Stimulated activated CD4-positive, alpha-beta T cell treated with anti-CD3 and anti-CD28 coated beads, Interleukin-4, amount 100 ng/mL, for 24 hours (primary cell): ENCODE data around the gene KRTAP4-9.
"Not testable (repeated sequence)": the region's sequence is repeated elsewhere in the genome, so short reads cannot be mapped to it uniquely, and the experiment has no call there.

Source experiments
- DNase-seq: peaks from one replicate; pipeline ENCODE4 v3.0.0-alpha.2; 2020

KRTAP4-9 gene

GRCh38 chr17:41098481-41098880 lies 6.7 kb upstream of the KRTAP4-9 start:
- no peak for DNase-seq

- DNase-seq, result not testable (repeated sequence)
Measured at GRCh38 chr17:41099682-41100480, 5.3 kb upstream of the KRTAP4-9 start.

GRCh38 chr17:41101586-41102259 lies 3.5 kb upstream of the KRTAP4-9 start, which contains the start of gene KRTAP4-16:
Gene KRTAP4-16 (minus strand): TSS chr17:41102209. CDS start chr17:41102209, 0 bp downstream.
- no peak for DNase-seq

- DNase-seq, result no peak
Measured at GRCh38 chr17:41103896-41104295, 1.3 kb upstream of the KRTAP4-9 start.

GRCh38 chr17:41104386-41105038 lies 677 bp upstream of the KRTAP4-9 start:
- not testable (repeated sequence) for DNase-seq

- no peak for DNase-seq
Measured at GRCh38 chr17:41107941-41108450, 2.8 kb downstream of the KRTAP4-9 start.

GRCh38 chr17:41108728-41109386 lies 3.7 kb downstream of the KRTAP4-9 start:
- DNase-seq, result not testable (repeated sequence)

- DNase-seq, result no peak
Measured at GRCh38 chr17:41111151-41111885, 6.1 kb downstream of the KRTAP4-9 start.

GRCh38 chr17:41116297-41116696 lies 11.1 kb downstream of the KRTAP4-9 start:
- no peak for DNase-seq

GRCh38 chr17:41117846-41118386 lies 12.7 kb downstream of the KRTAP4-9 start, which contains the start of gene KRTAP4-11:
Gene KRTAP4-11 (minus strand): TSS chr17:41118373. CDS start chr17:41118315, 58 bp downstream.
- DNase-seq, result not testable (repeated sequence)

GRCh38 chr17:41118721-41119120 lies 13.5 kb downstream of the KRTAP4-9 start:
- DNase-seq, result no peak

GRCh38 chr17:41119696-41120690 lies 14.8 kb downstream of the KRTAP4-9 start:
- DNase-seq, result not testable (repeated sequence)

GRCh38 chr17:41121742-41122141 lies 16.6 kb downstream of the KRTAP4-9 start:
- DNase-seq, result no peak

- DNase-seq, result not testable (repeated sequence)
Measured at GRCh38 chr17:41123292-41123990, 18.3 kb downstream of the KRTAP4-9 start.

- not testable (repeated sequence) for DNase-seq
Measured at GRCh38 chr17:41123991-41124371, 18.8 kb downstream of the KRTAP4-9 start, which contains the start of gene KRTAP4-12. Gene KRTAP4-12 (minus strand): TSS chr17:41124182. CDS start chr17:41124122, 60 bp downstream.

- no peak for DNase-seq
Measured at GRCh38 chr17:41125064-41125463, 19.9 kb downstream of the KRTAP4-9 start.

GRCh38 chr17:41126412-41126811 lies 21.2 kb downstream of the KRTAP4-9 start:
- no peak for DNase-seq

GRCh38 chr17:41127371-41127770 lies 22.2 kb downstream of the KRTAP4-9 start:
- no peak for DNase-seq

GRCh38 chr17:41131979-41132378 lies 26.8 kb downstream of the KRTAP4-9 start:
- DNase-seq, result no peak
